ENCODE measurements around the gene RFC1. TPM values are rescaled to one million over a fixed set of nuclear protein-coding genes. Genes with fewer than 3 reads are reported as not detected.
A peak's percentile ranks its signal among the peaks of the same experiment; 100 is the strongest.
"Not testable (repeated sequence)": the region's sequence is repeated elsewhere in the genome, so short reads cannot be mapped to it uniquely, and the experiment has no call there.

Gene RFC1, protein sequence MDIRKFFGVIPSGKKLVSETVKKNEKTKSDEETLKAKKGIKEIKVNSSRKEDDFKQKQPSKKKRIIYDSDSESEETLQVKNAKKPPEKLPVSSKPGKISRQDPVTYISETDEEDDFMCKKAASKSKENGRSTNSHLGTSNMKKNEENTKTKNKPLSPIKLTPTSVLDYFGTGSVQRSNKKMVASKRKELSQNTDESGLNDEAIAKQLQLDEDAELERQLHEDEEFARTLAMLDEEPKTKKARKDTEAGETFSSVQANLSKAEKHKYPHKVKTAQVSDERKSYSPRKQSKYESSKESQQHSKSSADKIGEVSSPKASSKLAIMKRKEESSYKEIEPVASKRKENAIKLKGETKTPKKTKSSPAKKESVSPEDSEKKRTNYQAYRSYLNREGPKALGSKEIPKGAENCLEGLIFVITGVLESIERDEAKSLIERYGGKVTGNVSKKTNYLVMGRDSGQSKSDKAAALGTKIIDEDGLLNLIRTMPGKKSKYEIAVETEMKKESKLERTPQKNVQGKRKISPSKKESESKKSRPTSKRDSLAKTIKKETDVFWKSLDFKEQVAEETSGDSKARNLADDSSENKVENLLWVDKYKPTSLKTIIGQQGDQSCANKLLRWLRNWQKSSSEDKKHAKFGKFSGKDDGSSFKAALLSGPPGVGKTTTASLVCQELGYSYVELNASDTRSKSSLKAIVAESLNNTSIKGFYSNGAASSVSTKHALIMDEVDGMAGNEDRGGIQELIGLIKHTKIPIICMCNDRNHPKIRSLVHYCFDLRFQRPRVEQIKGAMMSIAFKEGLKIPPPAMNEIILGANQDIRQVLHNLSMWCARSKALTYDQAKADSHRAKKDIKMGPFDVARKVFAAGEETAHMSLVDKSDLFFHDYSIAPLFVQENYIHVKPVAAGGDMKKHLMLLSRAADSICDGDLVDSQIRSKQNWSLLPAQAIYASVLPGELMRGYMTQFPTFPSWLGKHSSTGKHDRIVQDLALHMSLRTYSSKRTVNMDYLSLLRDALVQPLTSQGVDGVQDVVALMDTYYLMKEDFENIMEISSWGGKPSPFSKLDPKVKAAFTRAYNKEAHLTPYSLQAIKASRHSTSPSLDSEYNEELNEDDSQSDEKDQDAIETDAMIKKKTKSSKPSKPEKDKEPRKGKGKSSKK
- 10 to 100 TPM; 21.5 to 89.7 (median 35.8) TPM for total RNA-seq

DNA sequence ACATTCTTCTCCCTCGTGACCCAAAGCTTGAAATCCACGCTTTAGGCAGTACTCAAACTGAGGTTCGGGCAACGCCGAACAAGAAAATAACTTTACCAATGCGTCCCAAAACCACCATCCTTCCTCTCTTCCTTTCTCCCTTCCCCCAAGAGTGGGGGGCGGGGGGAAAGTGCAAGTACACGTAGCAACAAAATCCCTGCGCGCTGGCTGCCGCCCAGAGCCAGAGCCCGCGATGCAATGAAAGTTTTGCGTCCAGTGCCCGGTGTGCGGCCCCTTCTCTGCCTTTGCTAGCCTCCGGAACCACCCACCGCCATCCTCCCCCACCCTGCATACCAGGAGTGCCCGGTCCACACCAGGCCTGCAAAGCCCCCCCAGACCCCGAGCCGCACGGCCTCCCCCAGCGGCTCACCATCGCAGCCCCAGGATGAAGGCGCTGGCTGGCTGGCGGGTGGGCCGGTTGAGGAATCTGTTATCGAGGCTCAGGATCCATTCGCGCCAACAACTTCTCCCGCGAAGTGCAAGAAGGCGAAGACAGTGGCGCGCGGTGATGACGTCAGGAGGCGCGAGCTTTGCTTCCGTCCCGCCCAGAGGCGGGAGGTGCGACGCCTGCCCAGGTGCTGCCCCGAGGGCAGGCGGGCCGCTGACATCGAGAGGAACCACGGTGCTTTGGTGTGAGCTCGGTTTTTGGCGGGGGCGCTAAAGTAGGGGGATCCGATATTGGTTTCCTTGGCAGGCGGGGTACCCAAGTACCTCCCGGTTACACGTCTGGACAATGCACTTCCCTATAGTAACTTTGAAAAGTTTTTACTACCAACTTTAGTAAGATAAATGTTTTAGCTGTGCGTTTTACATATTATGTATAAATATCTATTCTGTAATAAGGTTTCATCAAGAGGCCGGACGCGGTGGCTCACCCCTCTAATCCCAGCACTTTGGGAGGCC lies at the start of gene RFC1:
Gene RFC1, minus strand, starts transcription at position 533 of the 942 bp plus-strand sequence. Its CDS starts 121 bp downstream, at position 412.
- peak; percentile 92 to 98 (median 95) for ATAC-seq (replicated peaks in 6 of 8)
- in situ Hi-C loops (cut with MboI; ENCODE audit: low pct_unique_long_range_greater_than_20kb in 2 of 9, low sequenced_read_pairs in 9 of 9, unreplicated experiment in 9 of 9): no loop called here
- WGBS, 10 experiments: 0 to 59% (median 0%) methylated on average over 3 to 13 of the region's 60 CpGs; no CpG with 5 or more reads in 3 of the 10 experiments

DNA sequence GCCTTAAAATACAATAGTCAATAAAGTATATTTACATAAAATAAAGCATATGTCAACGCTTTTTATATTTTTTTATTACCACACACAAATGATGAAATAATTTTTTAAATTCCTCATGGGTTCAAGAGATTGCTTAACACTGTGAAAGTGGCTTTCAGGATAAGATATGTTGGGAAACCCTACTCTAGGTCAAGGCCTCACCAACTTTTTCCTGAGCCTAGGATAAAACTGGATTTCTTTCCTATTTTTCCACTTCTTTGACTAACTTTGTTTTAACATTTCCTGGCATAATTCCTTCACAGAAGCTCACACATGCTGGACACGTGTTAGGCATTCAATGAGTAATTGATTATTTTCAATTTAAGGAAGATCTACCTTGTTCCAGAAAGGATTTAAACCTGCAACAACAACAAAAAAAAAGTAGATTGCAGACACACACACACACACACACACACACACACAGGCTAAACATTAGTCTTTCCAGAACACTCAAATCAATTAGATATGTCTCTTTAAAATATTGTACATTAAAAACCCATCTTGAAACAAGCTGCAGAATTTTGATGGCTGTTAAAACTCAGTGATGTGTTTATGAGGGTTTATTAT lies 49.6 kb upstream of the RFC1 start:
- H3K4me3 ChIP-seq: no peak overlapping the region
- WGBS, 10 experiments: 10 to 100% (median 84%) methylated on average over 1 to 2 of the region's 2 CpGs; no CpG with 5 or more reads in 1 of the 10 experiments
- in situ Hi-C loops (cut with MboI; ENCODE audit: low pct_unique_long_range_greater_than_20kb in 2 of 9, low sequenced_read_pairs in 9 of 9, unreplicated experiment in 9 of 9): no loop called here
- no peaks in the 10 kb centered on the region for H3K4me1 ChIP-seq (replicated peaks in 1 of 2)
- no peak overlapping the region for H3K27ac ChIP-seq
- no peak for ATAC-seq (replicated peaks in 6 of 8)

More for the DNA sequence above, at the start of gene RFC1:
- H3K4me1 ChIP-seq (replicated peaks in 1 of 2): peaks cover 10 to 11% of the 10 kb centered on the region in 2 donors
- peak within 1 kb of the TSS; percentile 40 to 81 for H3K27ac ChIP-seq
- peak within 1 kb of the TSS; percentile 63 to 99 (median 95) for H3K4me3 ChIP-seq

DNA sequence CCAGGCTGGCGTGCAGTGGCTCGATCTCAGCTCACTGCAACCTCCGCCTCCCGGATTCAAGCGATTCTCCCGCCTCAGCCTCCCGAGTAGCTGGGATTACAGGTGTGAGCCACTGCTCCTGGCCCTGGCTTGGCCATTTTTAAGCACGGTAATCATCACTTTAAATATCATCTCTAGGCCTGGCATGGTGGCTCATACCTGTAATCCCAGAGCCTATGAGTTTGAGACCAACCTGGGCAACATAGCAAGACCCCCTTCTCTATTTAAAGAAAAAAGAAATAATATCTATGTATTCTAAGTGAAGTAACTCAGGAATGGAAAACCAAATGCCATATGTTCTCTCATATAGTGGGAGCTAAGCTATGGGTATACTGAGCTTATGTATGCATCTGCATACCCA lies 45.4 kb upstream of the RFC1 start:
- WGBS, 10 experiments: 75 to 100% (median 96%) methylated on average over 1 to 7 of the region's 8 CpGs; no CpG with 5 or more reads in 5 of the 10 experiments
- H3K4me3 ChIP-seq; ATAC-seq (replicated peaks in 6 of 8); in situ Hi-C loops (cut with MboI; ENCODE audit: low pct_unique_long_range_greater_than_20kb in 2 of 9, low sequenced_read_pairs in 9 of 9, unreplicated experiment in 9 of 9); H3K27ac ChIP-seq; H3K4me1 ChIP-seq (replicated peaks in 1 of 2): not testable (repeated sequence)

DNA sequence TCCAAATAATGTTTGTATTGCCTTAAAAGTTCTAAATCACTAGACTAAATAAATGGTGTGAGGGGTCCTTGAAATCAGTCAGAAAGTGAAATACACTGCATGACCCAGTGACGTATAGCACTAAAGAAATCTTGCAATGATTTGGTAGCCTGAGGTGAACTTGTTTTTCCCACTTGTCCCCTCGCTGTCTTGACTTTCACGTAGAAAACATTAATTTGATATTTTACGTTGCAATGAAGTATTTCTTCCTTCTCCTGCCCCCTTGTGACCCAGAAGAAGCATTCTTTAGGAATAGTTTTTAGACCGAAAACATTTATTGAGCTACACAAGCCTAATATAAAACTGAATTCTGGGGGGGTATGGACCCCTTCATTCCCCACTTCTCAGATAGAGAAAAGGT lies 44.3 kb upstream of the RFC1 start:
- H3K4me3 ChIP-seq: no peak overlapping the region
- WGBS, 10 experiments: 17 to 94% (median 80%) methylated on average over 2 to 5 of the region's 5 CpGs
- H3K4me1 ChIP-seq (replicated peaks in 1 of 2): peaks cover 3 to 6% of the 10 kb centered on the region in 2 donors
- H3K27ac ChIP-seq: no peak overlapping the region
- ATAC-seq (replicated peaks in 6 of 8): no peak
- in situ Hi-C loops (cut with MboI; ENCODE audit: low pct_unique_long_range_greater_than_20kb in 2 of 9, low sequenced_read_pairs in 9 of 9, unreplicated experiment in 9 of 9): no loop called here

DNA sequence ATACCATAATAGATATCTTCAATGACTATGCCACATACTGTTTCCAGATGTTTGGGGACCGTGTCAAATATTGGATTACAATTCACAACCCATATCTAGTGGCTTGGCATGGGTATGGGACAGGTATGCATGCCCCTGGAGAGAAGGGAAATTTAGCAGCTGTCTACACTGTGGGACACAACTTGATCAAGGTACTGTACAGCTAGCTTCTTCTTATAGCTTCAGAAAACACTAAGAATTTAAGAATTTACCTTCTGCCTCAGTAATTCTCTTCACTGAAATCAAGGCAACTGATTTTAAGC lies 41.4 kb upstream of the RFC1 start:
- ATAC-seq (replicated peaks in 6 of 8): no peak
- in situ Hi-C loops (cut with MboI; ENCODE audit: low pct_unique_long_range_greater_than_20kb in 2 of 9, low sequenced_read_pairs in 9 of 9, unreplicated experiment in 9 of 9): no loop called here
- no peak overlapping the region for H3K27ac ChIP-seq
- H3K4me3 ChIP-seq: no peak overlapping the region
- H3K4me1 ChIP-seq (replicated peaks in 1 of 2): peaks cover 3 to 6% of the 10 kb centered on the region in 2 donors
- WGBS, 10 experiments: 33 to 83% (median 61%) methylated on average over 1 of the region's 1 CpG; no CpG with 5 or more reads in 4 of the 10 experiments

DNA sequence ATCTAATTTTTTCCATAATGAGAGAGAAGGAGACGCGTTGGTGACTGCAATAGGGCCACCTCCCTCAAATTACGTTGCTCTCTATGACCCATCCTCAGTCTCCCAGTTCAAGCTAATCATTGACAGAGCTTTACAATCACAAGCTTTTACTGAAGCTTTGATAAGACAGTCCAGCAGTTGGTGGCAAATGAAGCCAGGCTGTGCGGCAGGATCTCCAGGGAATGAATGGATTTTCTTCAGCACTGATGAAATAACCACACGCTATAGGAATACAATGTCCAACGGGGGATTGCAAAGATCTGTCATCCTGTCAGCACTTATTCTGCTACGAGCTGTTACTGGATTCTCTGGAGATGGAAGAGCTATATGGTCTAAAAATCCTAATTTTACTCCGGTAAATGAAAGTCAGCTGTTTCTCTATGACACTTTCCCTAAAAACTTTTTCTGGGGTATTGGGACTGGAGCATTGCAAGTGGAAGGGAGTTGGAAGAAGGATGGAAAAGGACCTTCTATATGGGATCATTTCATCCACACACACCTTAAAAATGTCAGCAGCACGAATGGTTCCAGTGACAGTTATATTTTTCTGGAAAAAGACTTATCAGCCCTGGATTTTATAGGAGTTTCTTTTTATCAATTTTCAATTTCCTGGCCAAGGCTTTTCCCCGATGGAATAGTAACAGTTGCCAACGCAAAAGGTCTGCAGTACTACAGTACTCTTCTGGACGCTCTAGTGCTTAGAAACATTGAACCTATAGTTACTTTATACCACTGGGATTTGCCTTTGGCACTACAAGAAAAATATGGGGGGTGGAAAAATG lies 40.8 kb upstream of the RFC1 start, which contains the start of gene KLB:
Gene KLB, plus strand, starts transcription at position 168 of the 821 bp plus-strand sequence. Its CDS starts 20 bp downstream, at position 188.
- H3K27ac ChIP-seq: no peak within 1 kb of the TSS
- peak within 1 kb of the TSS in 4 of 5 donors; percentile 3 to 18 (median 12) for H3K4me3 ChIP-seq
- peaks cover 3 to 6% of the 10 kb centered on the region in 2 donors for H3K4me1 ChIP-seq (replicated peaks in 1 of 2)
- 7 to 27% (median 18%) methylated on average over 3 to 12 of the region's 12 CpGs for WGBS, 10 experiments
- ATAC-seq (replicated peaks in 6 of 8): peak in 7 of 8 experiments; percentile 34 to 97 (median 88)
- in situ Hi-C loops (cut with MboI; ENCODE audit: low pct_unique_long_range_greater_than_20kb in 2 of 9, low sequenced_read_pairs in 9 of 9, unreplicated experiment in 9 of 9): no loop called here

DNA sequence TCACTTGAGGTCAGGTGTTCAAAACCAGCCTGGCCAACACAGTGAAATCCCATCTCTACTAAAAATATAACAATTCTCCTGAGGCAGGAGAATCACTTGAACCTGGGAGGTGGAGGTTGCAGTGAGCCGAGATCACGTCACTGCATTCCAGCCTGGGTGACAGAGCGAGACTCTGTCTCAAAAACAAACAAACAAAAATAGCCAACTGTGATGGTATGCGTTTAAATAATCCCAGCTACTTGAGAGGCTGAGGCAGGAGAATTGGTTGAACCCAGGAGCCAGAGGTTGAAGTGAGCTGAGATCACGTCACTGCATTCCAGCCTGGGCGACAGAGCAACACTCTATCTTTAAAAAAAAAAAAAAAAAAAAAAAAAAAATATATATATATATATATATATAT lies 35.5 kb upstream of the RFC1 start:
- 57 to 96% (median 69%) methylated on average over 1 to 5 of the region's 6 CpGs; no CpG with 5 or more reads in 6 of the 10 experiments for WGBS, 10 experiments

DNA sequence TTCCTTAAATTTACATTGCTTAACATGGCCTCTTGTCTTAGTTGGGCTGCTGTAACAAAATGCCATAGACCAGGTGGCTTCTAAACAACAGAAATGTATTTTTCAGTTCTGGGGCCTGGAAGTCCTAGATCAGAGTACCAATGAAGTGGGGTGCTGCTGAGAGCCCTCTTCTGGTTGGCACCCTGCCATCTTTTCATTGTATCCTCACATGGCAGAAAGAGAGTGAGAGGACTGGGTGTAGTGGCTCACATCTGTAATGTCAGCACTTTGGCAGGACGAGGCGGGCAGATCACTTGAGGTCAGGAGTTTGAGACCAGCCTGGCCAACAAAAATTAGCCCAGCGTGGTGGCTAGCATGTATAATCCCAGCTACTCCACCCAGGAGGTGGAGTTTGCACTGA lies 28.5 kb upstream of the RFC1 start:
- 33 to 93% (median 82%) methylated on average over 1 to 3 of the region's 3 CpGs; no CpG with 5 or more reads in 2 of the 10 experiments for WGBS, 10 experiments
- Histone ChIP-seq H3K4me3 (no peak overlapping the region), H3K27ac (no peak overlapping the region), H3K4me1 (replicated peaks in 1 of 2) (no peaks in the 10 kb centered on the region)
- in situ Hi-C loops (cut with MboI; ENCODE audit: low pct_unique_long_range_greater_than_20kb in 2 of 9, low sequenced_read_pairs in 9 of 9, unreplicated experiment in 9 of 9): no loop called here
- no peak for ATAC-seq (replicated peaks in 6 of 8)

More for the DNA sequence above, 35.5 kb upstream of the RFC1 start:
- H3K27ac ChIP-seq; in situ Hi-C loops (cut with MboI; ENCODE audit: low pct_unique_long_range_greater_than_20kb in 2 of 9, low sequenced_read_pairs in 9 of 9, unreplicated experiment in 9 of 9); H3K4me1 ChIP-seq (replicated peaks in 1 of 2); ATAC-seq (replicated peaks in 6 of 8); H3K4me3 ChIP-seq: not testable (repeated sequence)

DNA sequence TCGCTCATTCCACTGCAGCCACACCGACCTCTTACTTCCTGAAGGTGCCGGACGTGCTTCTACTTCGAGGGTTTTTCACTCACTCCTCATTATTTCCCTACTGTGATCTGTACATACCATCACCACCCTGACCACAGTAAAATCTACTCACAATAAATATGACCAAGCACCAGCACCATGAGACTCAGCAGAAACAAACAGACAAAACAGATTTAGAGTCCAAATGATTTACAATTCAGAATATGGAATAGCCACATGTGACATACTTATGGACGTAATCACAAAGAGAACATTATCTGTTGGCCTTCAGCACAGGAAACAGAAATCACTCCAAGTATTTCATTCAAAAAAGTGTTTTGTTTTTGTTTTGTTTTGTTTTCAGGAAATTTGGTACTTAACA lies 24.4 kb upstream of the RFC1 start:
- in situ Hi-C loops (cut with MboI; ENCODE audit: low pct_unique_long_range_greater_than_20kb in 2 of 9, low sequenced_read_pairs in 9 of 9, unreplicated experiment in 9 of 9): no loop called here
- H3K27ac ChIP-seq: no peak overlapping the region
- ATAC-seq (replicated peaks in 6 of 8): peak in 3 of 8 experiments; percentile 88 to 91 (median 89)
- H3K4me1 ChIP-seq (replicated peaks in 1 of 2): no peaks in the 10 kb centered on the region
- WGBS, 10 experiments: 47 to 100% (median 80%) methylated on average over 1 to 6 of the region's 6 CpGs; no CpG with 5 or more reads in 1 of the 10 experiments
- H3K4me3 ChIP-seq: no peak overlapping the region

DNA sequence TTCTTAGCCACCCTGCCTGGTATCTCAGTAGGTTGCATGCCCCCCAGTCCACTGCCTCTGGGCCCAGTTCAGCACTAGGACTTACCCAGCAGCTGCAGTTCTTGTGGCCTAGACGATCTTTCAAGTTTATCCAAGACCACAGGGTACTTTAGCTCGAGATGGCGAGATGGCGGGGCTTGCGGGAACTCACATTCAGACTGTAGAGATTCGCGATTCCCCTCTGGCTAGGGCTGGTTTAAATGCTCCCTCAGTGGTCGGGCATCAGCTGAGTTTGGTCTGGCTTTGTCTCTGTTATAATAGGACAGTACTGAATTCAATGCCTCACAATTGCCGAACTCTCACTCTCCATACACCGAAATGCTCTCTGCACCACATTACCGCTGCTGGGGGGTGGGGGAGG lies 18.4 kb upstream of the RFC1 start:
- 60 to 92% (median 67%) methylated on average over 1 to 8 of the region's 11 CpGs; no CpG with 5 or more reads in 3 of the 10 experiments for whole genome bisulfite sequencing, 10 experiments
- no peak for ATAC-seq (replicated peaks in 6 of 8)
- in situ Hi-C loops (cut with MboI; ENCODE audit: low pct_unique_long_range_greater_than_20kb in 2 of 9, low sequenced_read_pairs in 9 of 9, unreplicated experiment in 9 of 9): no loop called here

DNA sequence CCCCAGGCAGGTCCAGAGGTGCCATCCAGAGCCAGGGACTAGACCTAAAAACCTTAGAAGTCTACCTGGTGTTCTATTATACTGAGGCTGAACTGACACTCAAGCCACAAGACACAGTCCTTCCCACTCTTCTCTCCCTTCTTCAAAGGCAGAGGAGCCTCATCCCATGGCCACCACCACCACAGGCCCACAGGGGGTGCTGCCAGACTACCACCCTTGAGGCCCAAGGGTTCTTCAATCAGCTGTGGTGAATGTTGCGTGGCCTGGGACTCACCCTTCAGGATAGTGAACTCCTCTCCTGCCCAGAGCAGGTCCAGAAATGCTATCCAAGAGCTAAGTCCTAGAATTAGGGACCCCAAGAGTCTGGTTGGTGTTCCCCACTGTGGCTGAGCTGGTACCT lies 17.5 kb upstream of the RFC1 start:
- Histone ChIP-seq H3K4me1 (replicated peaks in 1 of 2) (no peaks in the 10 kb centered on the region), H3K27ac (no peak overlapping the region), H3K4me3 (no peak overlapping the region)
- ATAC-seq (replicated peaks in 6 of 8): no peak
- WGBS, 10 experiments: 60 to 100% (median 100%) methylated on average over 1 of the region's 1 CpG; no CpG with 5 or more reads in 7 of the 10 experiments
- in situ Hi-C loops (cut with MboI; ENCODE audit: low pct_unique_long_range_greater_than_20kb in 2 of 9, low sequenced_read_pairs in 9 of 9, unreplicated experiment in 9 of 9): no loop called here

More for the DNA sequence above, 18.4 kb upstream of the RFC1 start:
- no peak overlapping the region for H3K27ac ChIP-seq
- H3K4me1 ChIP-seq (replicated peaks in 1 of 2): no peaks in the 10 kb centered on the region
- H3K4me3 ChIP-seq: no peak overlapping the region

Measured in motor neuron (in vitro differentiated cells).